HCT116 (cell line): ENCODE measurements around the gene ZFP36L2. TPM values are rescaled to one million over a fixed set of nuclear protein-coding genes. Genes with fewer than 3 reads are reported as not detected.

ENCODE experiments used
- ATAC-seq: fragments of 200-7000 bp; cut with Tn5 transposase; 2 replicates; pipeline ENCODE4 v1.9.1; 2020; ENCODE audit warnings: mild to moderate bottlenecking, moderate library complexity
- BruUV-seq: library from RNA; stranded (reverse); fragments of 400-500 nt; replicated peaks from 2 replicates; lab custom pipeline; 2021; lab: Mats Ljungman, UMichigan
- CTCF ChIA-PET: fragments of 300-600 bp; sonication (Branson Sonifier 250); formaldehyde crosslinking; loops from one replicate; lab custom pipeline; 2021; ENCODE audit warnings: antibody characterized with exemption; lab: Charles Lee
- POLR2A ChIA-PET: fragments of 300-600, 350-600 bp; sonication (Branson Sonifier 250); formaldehyde crosslinking; loops from one replicate; lab custom pipeline; 2021; ENCODE audit warnings: antibody characterized with exemption; lab: Charles Lee
- RAD21 ChIA-PET, 2 experiments: fragments of 300-600 bp; sonication (Branson Sonifier 250); formaldehyde crosslinking; loops; one replicate each; lab custom pipeline; 2023; ENCODE audit warnings: low total read pairs in 2 of 2; ENCODE audit not compliant: uncharacterized antibody in 2 of 2, unreplicated experiment in 2 of 2, low non-redundant PET in 1 of 2; lab: Charles Lee
- DNase-seq: peaks from one replicate; pipeline ENCODE4 v3.0.0-alpha.2; 2010; ENCODE audit warnings: low read depth, low spot score
- H2AFZ ChIP-seq: fragments of 200-600 bp; shearing (Covaris generic), sonication (generic); 2 replicates; pipeline ENCODE4 v1.6.1; 2017; ENCODE audit warnings: low read depth, mixed run types, mixed read lengths, antibody characterized with exemption, low read length; ENCODE audit not compliant: poor library complexity, severe bottlenecking
- H3K27ac ChIP-seq: 2 replicates; pipeline ENCODE4 v1.5.1; 2012; ENCODE audit warnings: low read depth, low read length
- H3K27me3 ChIP-seq: fragments of 200-600 bp; sonication (generic); 2 replicates; pipeline ENCODE4 v1.6.1; 2016; ENCODE audit warnings: mixed run types, low read length, mixed read lengths; ENCODE audit not compliant: insufficient read depth
- H3K36me3 ChIP-seq, 2 experiments: fragments of 200-500 bp in 1 of 2; fragments of 200-600 bp in 1 of 2; sonication (Bioruptor generic) in 1 of 2; sonication (generic) in 1 of 2; 2 replicates each; pipeline versions ENCODE4 v1.5.1 to v1.6.1; 2014 to 2016; ENCODE audit warnings: low read length in 2 of 2, inconsistent platforms in 1 of 2, mixed read lengths in 1 of 2, mixed run types in 1 of 2; ENCODE audit not compliant: insufficient read depth in 2 of 2, control insufficient read depth in 1 of 2
- H3K4me1 ChIP-seq, 2 experiments: fragments of 200-600 bp in 1 of 2; sonication (generic) in 1 of 2; 2 replicates each; pipeline versions ENCODE4 v1.5.1 to v1.6.1; 2012 to 2017; ENCODE audit warnings: low read length in 2 of 2, inconsistent platforms in 1 of 2, mild to moderate bottlenecking in 1 of 2, mixed read lengths in 1 of 2, mixed run types in 1 of 2, moderate library complexity in 1 of 2; ENCODE audit not compliant: insufficient read depth in 2 of 2, control insufficient read depth in 1 of 2
- H3K4me2 ChIP-seq: fragments of 200-600 bp; sonication (generic); 2 replicates; pipeline ENCODE4 v1.6.1; 2017; ENCODE audit warnings: mixed run types, low read length, mixed read lengths
- H3K4me3 ChIP-seq, 2 experiments: fragments of 200-600 bp in 1 of 2; sonication (generic) in 1 of 2; replicated peaks in 1 of 2; 2 replicates each; pipeline ENCODE4 v1.5.1; 2011 to 2016; ENCODE audit warnings: low read length in 2 of 2, control low read depth in 1 of 2, low read depth in 1 of 2, mild to moderate bottlenecking in 1 of 2, mixed read lengths in 1 of 2, mixed run types in 1 of 2
- H3K79me2 ChIP-seq: fragments of 200-600 bp; sonication (generic); 2 replicates; pipeline ENCODE4 v1.6.1; 2017; ENCODE audit warnings: mild to moderate bottlenecking, mixed run types, low read length, moderate library complexity, mixed read lengths; ENCODE audit not compliant: insufficient read depth
- H3K9ac ChIP-seq: fragments of 200-600 bp; sonication (generic); 2 replicates; pipeline ENCODE4 v1.6.1; 2016; ENCODE audit warnings: low read length, mixed read lengths
- H3K9me2 ChIP-seq: fragments of 200-600 bp; sonication (generic), shearing (Covaris generic); 2 replicates; pipeline ENCODE4 v1.6.1; 2017; ENCODE audit warnings: mixed run types, mild to moderate bottlenecking, moderate library complexity; ENCODE audit not compliant: insufficient read depth
- H3K9me3 ChIP-seq, 2 experiments: fragments of 200-500 bp in 1 of 2; fragments of 200-600 bp in 1 of 2; sonication (Bioruptor generic) in 1 of 2; sonication (generic) in 1 of 2; 2 replicates each; pipeline ENCODE4 v1.6.1; 2014 to 2017; ENCODE audit warnings: low read length in 2 of 2, mixed read lengths in 2 of 2, inconsistent platforms in 1 of 2, low read depth in 1 of 2, mild to moderate bottlenecking in 1 of 2, mixed run types in 1 of 2, moderate library complexity in 1 of 2; ENCODE audit not compliant: control insufficient read depth in 1 of 2, insufficient read depth in 1 of 2
- H4K20me1 ChIP-seq: fragments of 200-600 bp; sonication (generic), shearing (Covaris generic); 2 replicates; pipeline ENCODE4 v1.6.1; 2017; ENCODE audit warnings: mixed run types, mild to moderate bottlenecking, moderate library complexity; ENCODE audit not compliant: insufficient read depth
- CEBPB ChIP-seq: IDR thresholded peaks from 2 replicates; pipeline ENCODE4 v1.6.1; 2012; ENCODE audit warnings: low read depth
- EGR1 ChIP-seq: IDR thresholded peaks from 2 replicates; pipeline ENCODE4 v1.6.1; 2012; ENCODE audit warnings: low read depth
- EZH2phosphoT487 ChIP-seq: fragments of 200-600 bp; IDR thresholded peaks from 2 replicates; pipeline ENCODE4 v1.6.1; 2018; ENCODE audit warnings: antibody characterized with exemption, borderline replicate concordance
- POLR2A ChIP-seq: IDR thresholded peaks from 2 replicates; pipeline ENCODE4 v1.7.0; 2011; ENCODE audit warnings: borderline replicate concordance; ENCODE audit not compliant: insufficient read depth, insufficient read length; ENCODE audit errors: extremely low read depth
- SIN3A ChIP-seq: IDR thresholded peaks from 2 replicates; pipeline ENCODE4 v1.6.1; 2012; ENCODE audit warnings: low read depth
- SP1 ChIP-seq: IDR thresholded peaks from 2 replicates; pipeline ENCODE4 v1.6.1; 2012; ENCODE audit warnings: low read depth
- YY1 ChIP-seq: IDR thresholded peaks from 2 replicates; pipeline ENCODE4 v1.6.1; 2011; ENCODE audit warnings: low read length, low read depth, moderate library complexity, mild to moderate bottlenecking; ENCODE audit not compliant: insufficient replicate concordance; ENCODE audit errors: extremely low read depth
- ZBTB33 ChIP-seq: IDR thresholded peaks from 2 replicates; pipeline ENCODE4 v1.6.1; 2011; ENCODE audit warnings: mild to moderate bottlenecking, low read length, moderate library complexity; ENCODE audit not compliant: insufficient replicate concordance; ENCODE audit errors: extremely low read depth
- intact Hi-C: fragments of 100-400 bp; cut with micrococcal nuclease; formaldehyde crosslinking; loops from 2 replicates; pipeline ENCODE4 v1.10.0; 2022
- total RNA-seq: library from RNA; stranded (reverse); gene quantifications from one replicate; pipeline ENCODE4 v1.2.1, GENCODE V29; 2021; ENCODE audit not compliant: unreplicated experiment
- TF ChIP-seq, protein P1 (sequence below), 3 experiments: fragments of 200-600 bp in 1 of 3; sonication (generic) in 1 of 3; IDR thresholded peaks in 2 of 3; conservative IDR thresholded peaks in 1 of 3; 2 replicates each; pipeline ENCODE4 v1.5.1; 2012 to 2017; ENCODE audit warnings: low read depth in 2 of 3, low read length in 2 of 3, antibody characterized with exemption in 1 of 3, borderline replicate concordance in 1 of 3, control low read depth in 1 of 3, mild to moderate bottlenecking in 1 of 3, mixed read lengths in 1 of 3, mixed run types in 1 of 3, moderate library complexity in 1 of 3; ENCODE audit not compliant: insufficient read depth in 1 of 3

ZFP36L2 gene
- total RNA-seq, 1 experiment from 2014 or later = 30.3 TPM

GRCh38 chr2:43191947-43192516, 34.4 kb downstream of the ZFP36L2 start:
- Histone ChIP-seq H3K9ac (no peak overlapping the region), H3K27ac (no peak overlapping the region), H3K79me2 (no peaks in the 10 kb centered on the region), H2AFZ (no peak overlapping the region), H3K4me3 (no peak overlapping the region), H3K4me1 (peaks cover 27 to 34% of the 10 kb centered on the region in 2 experiments), H4K20me1 (no peaks in the 10 kb centered on the region), H3K4me2 (no peak overlapping the region), H3K36me3 (no peaks in the 10 kb centered on the region), H3K27me3 (no peaks in the 10 kb centered on the region), H3K9me2 (no peaks in the 10 kb centered on the region), H3K9me3 (no peaks in the 10 kb centered on the region)
- intact Hi-C loops = no loop called here
- no TSS peak for BruUV-seq
- POLR2A ChIA-PET = no interaction called here
- RAD21 ChIA-PET = interaction anchor here in 1 of 2 experiments (0.7 kb wide), 1 partner anchor 59 kb away, joined by 3 read pairs; no protein-coding TSS in a partner anchor
- CTCF ChIA-PET = no interaction called here
- no peak for TF ChIP-seq EZH2phosphoT487
- TF ChIP-seq, protein P1, sequence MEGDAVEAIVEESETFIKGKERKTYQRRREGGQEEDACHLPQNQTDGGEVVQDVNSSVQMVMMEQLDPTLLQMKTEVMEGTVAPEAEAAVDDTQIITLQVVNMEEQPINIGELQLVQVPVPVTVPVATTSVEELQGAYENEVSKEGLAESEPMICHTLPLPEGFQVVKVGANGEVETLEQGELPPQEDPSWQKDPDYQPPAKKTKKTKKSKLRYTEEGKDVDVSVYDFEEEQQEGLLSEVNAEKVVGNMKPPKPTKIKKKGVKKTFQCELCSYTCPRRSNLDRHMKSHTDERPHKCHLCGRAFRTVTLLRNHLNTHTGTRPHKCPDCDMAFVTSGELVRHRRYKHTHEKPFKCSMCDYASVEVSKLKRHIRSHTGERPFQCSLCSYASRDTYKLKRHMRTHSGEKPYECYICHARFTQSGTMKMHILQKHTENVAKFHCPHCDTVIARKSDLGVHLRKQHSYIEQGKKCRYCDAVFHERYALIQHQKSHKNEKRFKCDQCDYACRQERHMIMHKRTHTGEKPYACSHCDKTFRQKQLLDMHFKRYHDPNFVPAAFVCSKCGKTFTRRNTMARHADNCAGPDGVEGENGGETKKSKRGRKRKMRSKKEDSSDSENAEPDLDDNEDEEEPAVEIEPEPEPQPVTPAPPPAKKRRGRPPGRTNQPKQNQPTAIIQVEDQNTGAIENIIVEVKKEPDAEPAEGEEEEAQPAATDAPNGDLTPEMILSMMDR (IDR thresholded peaks at IDR 0.05 in 2 of 3, conservative IDR thresholded peaks at IDR 0.05 in 1 of 3; ENCODE audit: borderline replicate concordance in 1 of 3, insufficient read depth in 1 of 3, low read depth in 2 of 3, low read length in 2 of 3) = peak in 2 of 3 experiments; percentile 45 to 55; a peak in 4 of 6 replicates
- no peak for DNase-seq
- ATAC-seq = peak; percentile 37; the same call in 1 of the 2 replicates

GRCh38 chr2:43190311-43191052, 35.9 kb downstream of the ZFP36L2 start:
- DNase-seq = no peak
- ChIA-PET POLR2A (interaction anchor here (1.4 kb wide), 1 partner anchor 12 kb away, joined by 4 read pairs; no protein-coding TSS in a partner anchor), CTCF (no interaction called here), RAD21 (no interaction called here)
- ATAC-seq = no peak
- H3K79me2 ChIP-seq = no peaks in the 10 kb centered on the region
- no peaks in the 10 kb centered on the region for H3K9me3 ChIP-seq
- no peaks in the 10 kb centered on the region for H3K36me3 ChIP-seq
- H3K4me2 ChIP-seq = no peak overlapping the region
- H3K27ac ChIP-seq = no peak overlapping the region
- no peaks in the 10 kb centered on the region for H3K9me2 ChIP-seq
- no peaks in the 10 kb centered on the region for H3K27me3 ChIP-seq
- no peaks in the 10 kb centered on the region for H4K20me1 ChIP-seq
- H3K4me3 ChIP-seq = no peak overlapping the region
- H3K4me1 ChIP-seq = peaks cover 34 to 45% of the 10 kb centered on the region in 2 experiments
- no peak overlapping the region for H3K9ac ChIP-seq
- intact Hi-C loops = no loop called here
- H2AFZ ChIP-seq = no peak overlapping the region
- BruUV-seq = no TSS peak
- TF ChIP-seq YY1 (no peak), EGR1 (no peak), POLR2A (no peak), SIN3A (no peak), ZBTB33 (no peak), CEBPB (no peak), SP1 (no peak)
- TF ChIP-seq, protein P1 (IDR thresholded peaks at IDR 0.05 in 2 of 3, conservative IDR thresholded peaks at IDR 0.05 in 1 of 3; ENCODE audit: borderline replicate concordance in 1 of 3, insufficient read depth in 1 of 3, low read depth in 2 of 3, low read length in 2 of 3) = no peak
